PC-9 (cell line): ENCODE results near the gene CAPN1. TPM values are rescaled to one million over a fixed set of nuclear protein-coding genes. Genes with fewer than 3 reads are reported as not detected.

Experiments used
- BruUV-seq: library from RNA; stranded (reverse); fragments of 400-500 nt; replicated peaks from 2 replicates; lab custom pipeline; 2021; lab: Mats Ljungman, UMichigan
- CTCF ChIA-PET: fragments of 300-600 bp; sonication (Branson Sonifier 250); formaldehyde crosslinking; loops from one replicate; lab custom pipeline; 2022; ENCODE audit warnings: antibody characterized with exemption; lab: Charles Lee
- POLR2A ChIA-PET: fragments of 300-600 bp; sonication (Branson Sonifier 250); formaldehyde crosslinking; loops from one replicate; lab custom pipeline; 2022; ENCODE audit warnings: antibody characterized with exemption; ENCODE audit not compliant: unreplicated experiment; lab: Charles Lee
- DNase-seq, 2 experiments: peaks; one replicate each; pipeline versions ENCODE4 v3.0.0 to v3.0.0-alpha.2; 2015 to 2022; ENCODE audit warnings: mixed read lengths in 1 of 2
- H2AFZ ChIP-seq: fragments of 200-600 bp; sonication (generic); 2 replicates; pipeline ENCODE4 v1.8.1; 2017; ENCODE audit warnings: antibody characterized with exemption
- H3F3A ChIP-seq: fragments of 200-600 bp; sonication (generic); 2 replicates; pipeline ENCODE4 v1.8.1; 2017; ENCODE audit warnings: antibody characterized with exemption, mild to moderate bottlenecking, low read depth; ENCODE audit not compliant: insufficient read depth
- H3K27ac ChIP-seq: fragments of 200-600 bp; sonication (generic); 2 replicates; pipeline ENCODE4 v1.6.1; 2016; ENCODE audit warnings: mixed run types
- H3K27me3 ChIP-seq: fragments of 200-600 bp; sonication (generic); 2 replicates; pipeline ENCODE4 v1.6.1; 2016; ENCODE audit warnings: low read depth, mixed run types; ENCODE audit not compliant: insufficient read depth
- H3K36me3 ChIP-seq: fragments of 200-600 bp; sonication (generic); 2 replicates; pipeline ENCODE4 v1.6.1; 2016; ENCODE audit warnings: low read depth, mixed run types
- H3K4me1 ChIP-seq: fragments of 200-600 bp; sonication (generic); replicated peaks from 2 replicates; pipeline ENCODE4 v1.6.1; 2016; ENCODE audit warnings: mixed run types; ENCODE audit not compliant: insufficient read depth
- H3K4me2 ChIP-seq: fragments of 200-600 bp; sonication (generic); 2 replicates; pipeline ENCODE4 v1.6.1; 2017; ENCODE audit warnings: mixed run types
- H3K4me3 ChIP-seq: fragments of 200-600 bp; sonication (generic); 2 replicates; pipeline ENCODE4 v1.6.1; 2016; ENCODE audit warnings: mixed run types
- H3K79me2 ChIP-seq: fragments of 200-600 bp; sonication (generic); 2 replicates; pipeline ENCODE4 v1.6.1; 2017; ENCODE audit warnings: low read depth, mixed run types
- H3K9me2 ChIP-seq: fragments of 200-600 bp; sonication (generic); 2 replicates; pipeline ENCODE4 v1.8.1; 2017; ENCODE audit warnings: mild to moderate bottlenecking; ENCODE audit not compliant: insufficient read depth
- H3K9me3 ChIP-seq: fragments of 200-600 bp; sonication (generic); 2 replicates; pipeline ENCODE4 v1.8.1; 2016; ENCODE audit warnings: low read depth; ENCODE audit not compliant: insufficient read depth
- H4K20me1 ChIP-seq: fragments of 200-600 bp; sonication (generic); 2 replicates; pipeline ENCODE4 v1.8.1; 2017; ENCODE audit not compliant: insufficient read depth
- CTCF ChIP-seq: fragments of 200-600 bp; sonication (generic); conservative IDR thresholded peaks from 2 replicates; pipeline ENCODE4 v1.6.1; 2017; ENCODE audit warnings: mixed run types, antibody characterized with exemption, mild to moderate bottlenecking, moderate library complexity
- EZH2 ChIP-seq: fragments of 200-600 bp; sonication (generic); IDR thresholded peaks from 2 replicates; pipeline ENCODE4 v1.8.0; 2017; ENCODE audit warnings: antibody characterized with exemption, low read depth
- intact Hi-C: fragments of 100-400 bp; cut with micrococcal nuclease; formaldehyde crosslinking; loops from one replicate; pipeline ENCODE4 v1.10.0; 2022; ENCODE audit not compliant: unreplicated experiment
- total RNA-seq: library from RNA; stranded (reverse); gene quantifications from 2 replicates; pipeline ENCODE4 v1.2.3, GENCODE V29; 2021

Gene CAPN1
- total RNA-seq, 1 experiment from 2014 or later, result 559 TPM

GRCh38 chr11:65180877-65181568 is 705 bp upstream of the CAPN1 start:
- no peaks in the 10 kb centered on the region for H3K9me2 ChIP-seq
- BruUV-seq, result no TSS peak
- H3K4me2 ChIP-seq, result peak overlapping the region; percentile 86
- H3K9me3 ChIP-seq, result no peaks in the 10 kb centered on the region
- H3K4me1 ChIP-seq, result peaks cover 32% of the 10 kb centered on the region
- H3F3A ChIP-seq, result peaks cover 51% of the 10 kb centered on the region
- H4K20me1 ChIP-seq, result peaks cover 15% of the 10 kb centered on the region
- peak overlapping the region; percentile 44 for H3K27ac ChIP-seq
- peaks cover 16% of the 10 kb centered on the region for H3K36me3 ChIP-seq
- ChIA-PET CTCF (interaction anchor here (0.7 to 1.6 kb wide), 4 partner anchors 46 to 81 kb away, joined by 3 to 5 read pairs (median 4); partner anchors contain the start of gene POLA2), POLR2A (interaction anchor here (0.6 to 2.6 kb wide), 5 partner anchors 46 to 136 kb away, joined by 4 to 25 read pairs (median 10); partner anchors contain the start of genes FAU and MRPL49)
- peaks cover 60% of the 10 kb centered on the region for H3K79me2 ChIP-seq
- TF ChIP-seq CTCF (peak; percentile 77), EZH2 (no peak)
- H2AFZ ChIP-seq, result peak overlapping the region; percentile 82
- H3K4me3 ChIP-seq, result peak overlapping the region; percentile 97
- DNase-seq, result peak; percentile 70 to 84
- intact Hi-C loops, result loop anchor here (1.0 to 5.0 kb wide), 5 partner anchors 28 to 339 kb away; partner anchors contain the start of genes ARL2, CDC42BPG and SNX15
- H3K27me3 ChIP-seq, result no peaks in the 10 kb centered on the region

DNA sequence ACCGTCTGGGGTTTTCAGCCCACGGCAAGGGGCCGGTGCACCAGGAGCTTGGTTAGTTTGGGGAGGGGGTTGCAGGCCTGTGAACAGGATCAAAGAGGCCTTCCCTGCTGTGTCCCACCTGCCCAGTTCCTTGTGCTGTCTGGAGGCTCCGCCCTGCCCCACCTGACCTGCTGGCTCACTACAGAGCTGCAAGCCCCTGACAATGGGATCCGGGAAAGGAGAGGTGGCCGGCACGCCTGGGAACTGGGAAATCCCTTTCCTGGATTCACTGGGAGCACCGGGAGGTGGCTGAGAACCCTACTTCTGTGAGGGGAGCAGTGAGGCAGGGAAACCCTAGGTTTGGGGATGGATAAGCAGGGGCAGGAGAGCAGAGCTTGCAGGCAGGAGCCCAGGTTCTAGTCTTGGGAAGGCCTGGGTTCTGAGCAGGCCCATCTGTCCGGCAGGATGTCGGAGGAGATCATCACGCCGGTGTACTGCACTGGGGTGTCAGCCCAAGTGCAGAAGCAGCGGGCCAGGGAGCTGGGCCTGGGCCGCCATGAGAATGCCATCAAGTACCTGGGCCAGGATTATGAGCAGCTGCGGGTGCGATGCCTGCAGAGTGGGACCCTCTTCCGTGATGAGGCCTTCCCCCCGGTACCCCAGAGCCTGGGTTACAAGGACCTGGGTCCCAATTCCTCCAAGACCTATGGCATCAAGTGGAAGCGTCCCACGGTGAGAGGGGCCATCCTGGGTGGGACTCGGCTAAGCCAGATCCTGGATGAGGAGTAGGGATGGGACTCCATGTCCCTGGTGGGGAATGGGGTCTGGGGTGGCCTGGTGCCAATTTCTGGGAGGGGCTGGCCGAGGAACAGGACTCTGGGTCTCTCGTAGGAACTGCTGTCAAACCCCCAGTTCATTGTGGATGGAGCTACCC is 786 bp downstream of the CAPN1 start:
- peak; percentile 63 to 68 for DNase-seq
- intact Hi-C loops, result loop anchor here (1.0 to 5.0 kb wide), 5 partner anchors 47 to 340 kb away; partner anchors contain the start of genes ATG2A, CDC42BPG, FAU and MRPL49
- Histone ChIP-seq H3K27me3 (no peaks in the 10 kb centered on the region), H3K9me3 (no peaks in the 10 kb centered on the region), H3F3A (peaks cover 51% of the 10 kb centered on the region), H2AFZ (peak overlapping the region; percentile 71), H3K27ac (peak overlapping the region; percentile 81), H3K4me2 (peak overlapping the region; percentile 96), H3K36me3 (peaks cover 27% of the 10 kb centered on the region), H3K79me2 (peaks cover 69% of the 10 kb centered on the region), H4K20me1 (peaks cover 19% of the 10 kb centered on the region), H3K9me2 (no peaks in the 10 kb centered on the region), H3K4me3 (peak overlapping the region; percentile 97), H3K4me1 (peaks cover 32% of the 10 kb centered on the region)
- TF ChIP-seq CTCF (no peak), EZH2 (no peak)
- POLR2A ChIA-PET, result interaction anchor here (0.5 to 2.6 kb wide), 8 partner anchors 47 to 177 kb away, joined by 3 to 25 read pairs (median 6); partner anchors contain the start of genes FAU, MRPL49 and SNX15
- no TSS peak for BruUV-seq
- CTCF ChIA-PET, result interaction anchor here (0.5 to 1.6 kb wide), 7 partner anchors 18 to 918 kb away, joined by 3 to 10 read pairs (median 5); partner anchors contain the start of gene ZNHIT2
